HG02678 (cell line): Measurements from ENCODE around the gene CTSA.
A peak's percentile ranks its signal among the peaks of the same experiment; 100 is the strongest.

ENCODE experiments used
- ATAC-seq: cut with Tn5 transposase; IDR thresholded peaks from one replicate; pipeline ENCODE4 v1.9.1; 2021; ENCODE audit warnings: mild to moderate bottlenecking, moderate library complexity; ENCODE audit not compliant: unreplicated experiment

CTSA gene

GRCh38 chr20:45890985-45891983 lies at the start of gene CTSA, which contains the start of gene NEURL2:
Gene CTSA, plus strand, starts transcription at chr20:45891335. Its CDS starts 234 bp downstream, at chr20:45891569.
Gene NEURL2, minus strand, starts transcription at chr20:45891208. Its CDS starts 217 bp downstream, at chr20:45890991.
- peak; percentile 81 for ATAC-seq

GRCh38 chr20:45841407-45842129 lies 49.6 kb upstream of the CTSA start:
- ATAC-seq, result no peak

- peak; percentile 57 for ATAC-seq
Measured at GRCh38 chr20:45842169-45842812, 48.8 kb upstream of the CTSA start.

GRCh38 chr20:45843506-45843905 lies 47.6 kb upstream of the CTSA start:
- no peak for ATAC-seq

DNA sequence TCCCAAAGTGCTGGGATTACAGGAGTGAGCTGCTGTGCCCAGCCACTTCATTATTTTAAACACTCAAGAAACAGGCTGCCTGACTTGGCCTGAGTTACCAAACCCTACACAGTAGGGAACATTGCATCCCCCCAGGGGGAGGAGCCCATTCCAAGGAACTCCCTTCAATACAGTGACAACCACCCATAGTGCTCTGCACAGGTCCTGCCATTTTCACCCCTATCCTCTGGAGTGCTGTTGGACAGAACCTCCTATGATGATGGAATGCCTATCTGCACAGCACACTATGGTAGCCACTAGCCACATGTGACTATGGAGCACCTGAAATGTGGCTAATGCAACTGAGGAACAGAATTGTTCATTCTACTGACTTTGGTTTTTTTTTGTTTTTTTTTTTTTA lies 45.7 kb upstream of the CTSA start:
- ATAC-seq, result no peak

GRCh38 chr20:45848421-45848820 lies 42.7 kb upstream of the CTSA start:
- ATAC-seq, result no peak

GRCh38 chr20:45848969-45849582 lies 42.1 kb upstream of the CTSA start:
- ATAC-seq, result no peak

DNA sequence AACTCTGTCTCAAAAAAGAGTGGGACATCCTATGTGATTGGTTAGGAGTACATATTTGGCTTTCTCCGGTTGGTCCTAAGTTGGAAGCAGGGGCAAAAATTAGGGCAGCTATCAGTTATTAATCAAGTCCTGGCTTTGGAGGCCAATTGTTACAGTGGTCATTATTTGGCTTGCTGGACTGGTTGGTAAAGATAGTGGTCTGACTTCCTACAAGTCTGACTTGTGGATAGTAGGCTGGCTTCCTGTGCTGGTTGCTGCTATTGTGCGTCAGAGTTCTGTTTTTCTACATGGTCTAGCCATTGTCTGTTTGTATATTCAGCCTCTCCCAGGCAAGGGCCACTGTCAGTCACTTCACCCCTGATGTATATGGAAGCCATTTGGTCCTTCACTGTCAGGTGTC lies 40.9 kb upstream of the CTSA start:
- no peak for ATAC-seq

DNA sequence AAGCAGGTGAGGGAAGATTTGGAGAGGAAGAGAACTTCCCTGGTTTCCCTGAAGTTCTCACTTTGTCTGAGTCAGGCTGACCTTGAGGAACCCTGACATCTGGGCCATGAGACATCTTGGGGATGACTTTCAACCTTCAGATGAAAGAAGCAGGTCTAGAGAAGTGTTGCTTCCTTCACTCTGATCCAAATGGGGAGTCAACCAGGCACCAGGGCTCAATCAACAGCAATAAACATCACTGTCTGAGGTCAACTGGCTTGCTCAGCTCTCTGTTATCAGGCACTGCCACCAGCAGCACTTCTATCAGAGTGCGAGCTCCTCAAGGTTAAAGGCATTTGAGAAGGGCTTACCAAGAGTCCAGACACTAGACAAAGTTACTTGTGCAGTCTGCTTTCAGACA lies 40.2 kb upstream of the CTSA start:
- ATAC-seq, result no peak

DNA sequence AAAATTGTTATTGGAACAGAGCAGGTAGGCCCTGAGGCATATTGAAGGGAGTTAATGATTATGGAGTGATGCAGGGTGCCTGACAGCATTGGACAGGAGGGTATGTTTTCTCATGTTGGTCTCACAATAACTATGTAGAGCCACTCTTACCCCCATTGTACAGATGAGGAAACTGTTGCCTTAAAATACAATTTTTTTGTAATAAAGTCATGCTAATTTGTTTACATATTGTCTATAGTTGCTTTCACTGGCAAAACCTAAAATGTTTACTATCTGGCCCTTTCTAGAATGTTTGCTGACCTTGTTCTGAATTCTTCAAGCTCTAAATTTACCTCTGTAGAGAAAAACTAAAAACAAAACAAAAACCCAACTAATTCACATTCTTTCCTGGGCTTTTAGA lies 39.6 kb upstream of the CTSA start:
- ATAC-seq, result no peak

DNA sequence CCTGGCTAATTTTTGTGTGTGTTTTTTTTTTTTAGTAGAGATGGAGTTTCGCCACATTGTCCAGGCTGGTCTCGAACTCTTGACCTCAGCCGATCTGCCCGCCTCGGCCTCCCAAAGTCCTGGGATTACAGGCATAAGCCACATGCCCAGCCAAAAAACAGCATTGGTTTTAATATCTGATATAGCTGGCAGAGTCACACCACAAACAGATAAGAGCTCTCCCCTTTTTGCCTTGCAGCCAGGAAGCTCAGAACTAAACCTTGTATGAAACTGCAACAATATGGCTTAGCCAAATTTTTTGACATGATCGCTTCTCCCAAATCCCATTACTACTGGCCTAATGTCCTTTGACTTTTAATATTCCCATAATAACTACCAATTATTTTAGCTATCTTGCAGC lies 38.8 kb upstream of the CTSA start:
- no peak for ATAC-seq

- ATAC-seq, result no peak
Measured at GRCh38 chr20:45853484-45853883, 37.7 kb upstream of the CTSA start.

DNA sequence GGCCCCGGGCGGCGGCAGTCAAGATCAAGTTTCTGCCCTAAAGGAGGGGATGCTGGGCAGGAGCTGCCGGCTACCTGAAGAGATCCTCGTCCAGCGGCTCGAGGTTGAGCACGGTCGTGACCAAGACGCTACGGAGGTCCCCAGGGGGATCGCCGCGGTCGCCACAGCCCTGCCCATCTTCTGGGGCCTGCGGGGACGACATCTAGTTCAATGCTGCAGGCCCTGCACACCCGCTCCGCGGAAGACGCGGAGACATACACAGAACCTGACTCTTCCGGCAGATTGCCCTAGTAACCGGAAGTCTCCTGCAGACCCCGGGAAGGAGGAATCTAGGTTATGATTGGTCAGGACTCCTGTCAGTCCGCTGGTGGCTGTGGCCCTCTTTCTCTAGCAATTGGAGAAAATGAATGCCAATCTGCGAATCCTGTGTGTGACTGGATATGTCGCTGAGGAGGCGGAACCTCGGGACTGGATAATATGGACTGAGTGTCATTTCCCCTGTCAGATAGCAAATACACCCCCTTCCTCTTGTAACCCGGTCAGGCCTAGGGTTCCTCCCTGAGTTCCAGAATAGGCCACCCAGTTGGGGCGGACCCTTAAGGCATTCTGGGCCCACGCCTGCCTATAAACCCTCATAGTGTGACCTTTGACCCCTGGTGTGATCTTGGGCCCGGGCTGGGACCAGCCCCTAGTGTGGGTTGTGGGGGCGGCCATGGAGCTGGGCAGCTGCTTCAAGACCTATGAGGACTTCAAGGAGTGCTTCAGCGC lies 33.8 kb upstream of the CTSA start, which contains the start of the genes ACOT8 and ZSWIM3:
TSS of gene ACOT8 (minus strand) at position 279 of the 768 bp plus-strand sequence. CDS start at position 202, 77 bp downstream.
TSS of gene ZSWIM3 (plus strand) at position 501 of the 768 bp plus-strand sequence. CDS start at position 713, 212 bp downstream.
- peak; percentile 97 for ATAC-seq

GRCh38 chr20:45857882-45858216 lies 33.3 kb upstream of the CTSA start:
- ATAC-seq, result peak; percentile 13

DNA sequence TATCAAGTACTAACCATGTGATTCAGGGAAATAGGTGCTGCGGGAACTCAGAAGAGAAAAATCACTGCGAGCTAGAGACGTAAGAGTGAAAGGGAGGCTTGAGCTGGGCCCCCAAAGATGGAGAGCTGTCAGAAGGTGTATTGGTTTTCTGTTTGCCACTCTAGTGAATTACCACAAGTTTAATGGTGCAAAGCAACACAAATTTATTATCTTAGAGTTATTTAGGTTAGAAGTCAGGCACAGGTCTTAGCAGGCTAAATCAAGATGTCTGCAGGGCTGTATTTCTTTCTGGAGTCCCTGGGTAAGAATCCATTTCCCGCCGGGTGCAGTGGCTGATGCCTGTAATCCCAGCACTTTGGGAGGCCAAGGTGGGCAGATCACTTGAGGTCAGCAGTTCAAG lies 31.2 kb upstream of the CTSA start:
- ATAC-seq, result no peak

GRCh38 chr20:45860560-45861220 lies 30.4 kb upstream of the CTSA start:
- no peak for ATAC-seq

DNA sequence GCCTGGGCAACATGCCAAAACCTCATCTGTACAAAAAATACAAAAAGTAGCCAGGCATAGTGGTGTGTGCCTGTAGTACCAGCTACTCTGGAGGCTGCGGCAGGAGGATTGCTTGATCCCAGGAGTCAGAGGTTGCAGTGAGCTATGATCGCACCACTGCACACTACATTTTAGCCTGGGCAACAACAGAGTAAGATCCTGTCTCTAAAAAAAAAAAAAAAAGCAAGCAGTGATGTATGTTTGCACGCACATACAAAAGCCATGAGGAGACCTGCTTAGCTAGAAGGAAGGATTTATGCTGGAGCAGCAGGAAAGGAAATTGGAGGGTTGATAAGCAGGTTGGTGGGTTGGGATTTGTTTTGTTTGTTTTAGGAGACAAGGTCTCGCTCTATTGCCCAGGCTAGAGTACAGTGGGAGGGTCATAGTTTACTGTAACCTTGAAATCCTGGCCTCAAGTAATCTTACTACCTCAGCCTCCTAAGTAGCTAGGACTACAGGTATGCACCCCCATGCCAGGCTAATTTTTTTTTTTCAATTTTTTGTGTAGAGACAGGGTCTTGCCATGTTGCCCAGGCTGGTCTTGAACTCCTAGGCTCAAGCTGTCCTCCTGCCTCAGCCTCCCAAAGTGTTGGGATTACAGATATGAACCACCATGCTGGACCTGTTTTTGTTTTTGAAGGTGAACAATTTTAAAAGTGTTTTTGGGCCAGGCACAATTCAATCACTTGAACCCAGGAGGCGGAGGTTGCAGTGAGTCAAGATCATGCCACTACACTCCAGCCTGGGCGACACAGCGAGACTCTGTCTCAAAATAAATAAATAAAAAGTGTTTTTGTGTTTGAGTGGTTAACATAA lies 29.7 kb upstream of the CTSA start:
- ATAC-seq, result no peak
